Measurements from ENCODE around the gene TENT4A. TPM values are rescaled to one million over a fixed set of nuclear protein-coding genes. Genes with fewer than 3 reads are reported as not detected.
"Not testable (repeated sequence)": the region's sequence is repeated elsewhere in the genome, so short reads cannot be mapped to it uniquely, and the experiment has no call there.

Gene TENT4A
- total RNA-seq, 2 donors from 2014 or later: 25.5 to 32.7 TPM

- no peak overlapping the region for H3K27ac Mint-ChIP-seq
- Histone ChIP-seq H3K27me3 (ENCODE audit: control insufficient read depth, insufficient read depth, low read length, poor library complexity, severe bottlenecking) (no peaks in the 10 kb centered on the region), H3K9me3 (ENCODE audit: control insufficient read depth, low read length) (no peaks in the 10 kb centered on the region), H3K4me1 (ENCODE audit: control insufficient read depth, insufficient read depth, low read length) (no peaks in the 10 kb centered on the region), H3K4me3 (ENCODE audit: low read length) (no peak overlapping the region), H3K36me3 (ENCODE audit: control insufficient read depth, insufficient read depth, low read length) (no peaks in the 10 kb centered on the region), H3K9ac (ENCODE audit: extremely low read depth, low read length, poor library complexity, severe bottlenecking) (no peak overlapping the region), H3K27ac (ENCODE audit: low read depth, low read length) (no peak overlapping the region)
- H3K4me3 Mint-ChIP-seq: no peak overlapping the region
- peaks cover 5% of the 10 kb centered on the region for H3K27me3 Mint-ChIP-seq (ENCODE audit: insufficient read depth)
- DNase-seq: no peak
- no peaks in the 10 kb centered on the region for H3K4me1 Mint-ChIP-seq
- WGBS, 2 experiments (ENCODE audit: insufficient coverage in 1 of 2, insufficient read length in 1 of 2): 95 to 96% methylated on average over 23 of the region's 46 CpGs
- TF ChIP-seq CTCF (conservative IDR thresholded peaks at IDR 0.05): no peak
- H3K9me3 Mint-ChIP-seq: no peaks in the 10 kb centered on the region
- no peaks in the 10 kb centered on the region for H3K36me3 Mint-ChIP-seq (ENCODE audit: low read depth)
These were observed 60.3 kb downstream of the TENT4A start for GRCh38 chr5:6773342-6774035.

GRCh38 chr5:6774207-6774606, 61.0 kb downstream of the TENT4A start:
- H3K4me3 Mint-ChIP-seq; H3K4me1 Mint-ChIP-seq; H3K27ac ChIP-seq (ENCODE audit: low read depth, low read length); H3K9me3 ChIP-seq (ENCODE audit: control insufficient read depth, low read length); H3K36me3 Mint-ChIP-seq (ENCODE audit: low read depth); DNase-seq; H3K9me3 Mint-ChIP-seq; H3K27ac Mint-ChIP-seq; H3K36me3 ChIP-seq (ENCODE audit: control insufficient read depth, insufficient read depth, low read length); H3K4me3 ChIP-seq (ENCODE audit: low read length); H3K27me3 Mint-ChIP-seq (ENCODE audit: insufficient read depth); H3K4me1 ChIP-seq (ENCODE audit: control insufficient read depth, insufficient read depth, low read length); H3K27me3 ChIP-seq (ENCODE audit: control insufficient read depth, insufficient read depth, low read length, poor library complexity, severe bottlenecking); H3K9ac ChIP-seq (ENCODE audit: extremely low read depth, low read length, poor library complexity, severe bottlenecking): not testable (repeated sequence)
- WGBS, 2 experiments (ENCODE audit: insufficient coverage in 1 of 2, insufficient read length in 1 of 2): 97% methylated on average over 7 of the region's 27 CpGs; no CpG with 5 or more reads in 1 of the 2 experiments

- WGBS, 2 experiments (ENCODE audit: insufficient coverage in 1 of 2, insufficient read length in 1 of 2): 92 to 97% methylated on average over 10 to 15 of the region's 15 CpGs
- Mint-ChIP-seq H3K4me3 (no peak overlapping the region), H3K9me3 (no peaks in the 10 kb centered on the region), H3K27ac (no peak overlapping the region), H3K4me1 (no peaks in the 10 kb centered on the region), H3K27me3 (ENCODE audit: insufficient read depth) (peaks cover 5% of the 10 kb centered on the region), H3K36me3 (ENCODE audit: low read depth) (no peaks in the 10 kb centered on the region)
- H3K27ac ChIP-seq (ENCODE audit: low read depth, low read length): no peak overlapping the region
- DNase-seq: no peak
- H3K9ac ChIP-seq (ENCODE audit: extremely low read depth, low read length, poor library complexity, severe bottlenecking): no peak overlapping the region
- H3K36me3 ChIP-seq (ENCODE audit: control insufficient read depth, insufficient read depth, low read length): no peaks in the 10 kb centered on the region
- no peaks in the 10 kb centered on the region for H3K27me3 ChIP-seq (ENCODE audit: control insufficient read depth, insufficient read depth, low read length, poor library complexity, severe bottlenecking)
- no peak overlapping the region for H3K4me3 ChIP-seq (ENCODE audit: low read length)
- no peaks in the 10 kb centered on the region for H3K9me3 ChIP-seq (ENCODE audit: control insufficient read depth, low read length)
- H3K4me1 ChIP-seq (ENCODE audit: control insufficient read depth, insufficient read depth, low read length): no peaks in the 10 kb centered on the region
- no peak for TF ChIP-seq CTCF (conservative IDR thresholded peaks at IDR 0.05)
These were observed 61.5 kb downstream of the TENT4A start for GRCh38 chr5:6774721-6775204.
